GM19438 (cell line): ENCODE measurements around the gene PEX5.

Source experiments
- ATAC-seq: cut with Tn5 transposase; IDR thresholded peaks from one replicate; pipeline ENCODE4 v1.9.1; 2021; ENCODE audit warnings: low read depth; ENCODE audit not compliant: unreplicated experiment

PEX5 gene

DNA sequence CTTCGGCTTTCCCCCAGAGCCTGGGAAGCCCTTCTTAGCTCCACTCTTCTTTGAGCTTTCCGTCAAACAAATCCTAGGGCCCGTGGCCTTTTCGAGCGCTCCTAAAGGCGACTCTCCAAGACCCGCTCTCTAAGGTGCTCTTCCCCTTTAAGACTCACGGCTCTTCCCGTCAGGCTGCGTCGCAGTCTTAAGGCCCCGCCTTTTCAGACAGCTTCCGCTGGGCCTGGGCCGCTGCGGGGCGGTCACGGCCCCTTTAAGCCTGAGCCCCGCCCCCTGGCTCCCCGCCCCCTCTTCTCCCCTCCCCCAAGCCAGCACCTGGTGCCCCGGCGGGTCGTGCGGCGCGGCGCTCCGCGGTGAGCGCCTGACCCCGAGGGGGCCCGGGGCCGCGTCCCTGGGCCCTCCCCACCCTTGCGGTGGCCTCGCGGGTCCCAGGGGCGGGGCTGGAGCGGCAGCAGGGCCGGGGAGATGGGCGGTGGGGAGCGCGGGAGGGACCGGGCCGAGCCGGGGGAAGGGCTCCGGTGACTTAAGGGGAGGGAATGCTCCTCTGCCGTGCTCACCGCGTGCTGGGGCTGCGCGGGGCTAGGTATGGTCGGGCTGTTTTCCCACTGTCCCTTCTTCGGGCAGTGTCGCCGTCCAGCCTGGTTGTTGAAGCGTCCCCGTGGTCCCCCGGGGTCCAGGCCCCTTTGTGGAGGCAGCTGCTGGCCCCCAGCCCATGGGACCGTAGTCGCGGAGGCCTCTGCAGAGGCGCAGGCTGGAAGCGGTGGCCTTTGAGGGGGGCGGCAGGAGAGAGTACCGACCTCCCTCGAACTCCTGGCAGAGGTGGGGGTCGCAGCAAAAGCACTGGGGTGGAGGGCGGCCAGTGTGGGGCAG is at the start of gene PEX5:
Gene PEX5 (plus strand): TSS at position 289 of the 870 bp plus-strand sequence. CDS start 692 bp downstream, outside the sequence.
- ATAC-seq, result peak; percentile 91

DNA sequence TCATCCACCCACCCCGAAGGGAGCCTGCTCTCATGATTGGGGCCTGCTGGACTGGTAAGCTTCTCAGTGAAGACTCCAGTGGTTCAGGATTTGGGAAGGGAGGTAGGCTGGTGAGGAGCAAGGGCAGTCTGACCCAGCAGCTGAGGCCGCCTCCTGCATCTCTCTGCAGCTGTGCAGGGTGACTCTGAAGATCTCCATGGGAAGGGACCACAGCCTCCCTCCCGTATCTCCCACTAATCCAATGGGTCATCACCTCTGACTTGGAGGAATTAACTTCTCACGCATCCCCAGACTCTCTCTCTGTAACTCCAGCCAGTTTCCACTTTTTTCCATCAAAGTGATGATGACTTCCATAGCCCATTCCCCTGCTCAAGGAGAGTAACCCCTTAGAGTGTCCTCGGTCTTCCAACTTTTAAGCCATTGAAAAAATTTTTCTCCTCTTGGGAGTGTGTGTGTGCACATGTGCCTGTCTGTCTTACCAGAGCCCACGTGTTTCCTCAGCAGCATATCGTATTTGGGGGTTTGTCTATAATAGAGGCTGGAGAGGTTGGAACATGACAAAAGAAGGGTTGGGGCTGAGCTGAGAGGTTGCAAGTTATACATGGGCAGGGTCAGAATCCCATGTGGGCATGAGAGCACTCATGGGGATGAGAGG is 48.0 kb upstream of the PEX5 start:
- ATAC-seq, result no peak

GRCh38 chr12:7142056-7142644 is 47.3 kb upstream of the PEX5 start:
- no peak for ATAC-seq

DNA sequence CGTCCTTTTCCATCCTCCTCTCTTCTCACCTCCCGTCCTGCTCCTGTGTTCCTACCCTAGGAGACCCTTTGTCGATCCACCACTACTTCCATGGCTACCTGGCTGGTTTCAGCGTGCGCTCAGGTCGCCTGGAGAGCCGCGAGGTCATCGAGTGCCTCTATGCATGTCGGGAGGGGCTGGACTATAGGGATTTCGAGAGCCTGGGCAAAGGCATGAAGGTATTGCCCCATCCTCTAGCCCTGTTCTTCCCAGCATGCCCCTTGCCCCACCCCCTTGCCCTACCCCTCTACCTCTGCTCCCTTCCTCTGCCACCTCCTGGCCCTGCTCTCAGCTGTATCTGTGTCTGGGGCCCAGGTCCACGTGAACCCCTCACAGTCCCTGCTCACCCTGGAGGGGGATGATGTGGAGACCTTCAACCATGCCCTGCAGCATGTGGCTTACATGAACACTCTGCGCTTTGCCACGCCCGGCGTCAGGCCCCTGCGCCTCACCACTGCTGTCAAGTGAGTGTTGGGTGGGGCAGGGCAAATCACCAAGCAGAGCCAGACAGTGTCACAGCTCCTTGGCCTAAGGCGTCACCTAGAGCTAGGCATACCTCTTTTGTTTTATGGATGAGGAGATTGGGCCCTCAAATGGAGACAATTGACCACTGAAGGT is 46.5 kb upstream of the PEX5 start:
- no peak for ATAC-seq

- no peak for ATAC-seq
Measured at GRCh38 chr12:7143564-7143963, 45.9 kb upstream of the PEX5 start.

GRCh38 chr12:7144414-7145120 is 44.9 kb upstream of the PEX5 start:
- no peak for ATAC-seq

DNA sequence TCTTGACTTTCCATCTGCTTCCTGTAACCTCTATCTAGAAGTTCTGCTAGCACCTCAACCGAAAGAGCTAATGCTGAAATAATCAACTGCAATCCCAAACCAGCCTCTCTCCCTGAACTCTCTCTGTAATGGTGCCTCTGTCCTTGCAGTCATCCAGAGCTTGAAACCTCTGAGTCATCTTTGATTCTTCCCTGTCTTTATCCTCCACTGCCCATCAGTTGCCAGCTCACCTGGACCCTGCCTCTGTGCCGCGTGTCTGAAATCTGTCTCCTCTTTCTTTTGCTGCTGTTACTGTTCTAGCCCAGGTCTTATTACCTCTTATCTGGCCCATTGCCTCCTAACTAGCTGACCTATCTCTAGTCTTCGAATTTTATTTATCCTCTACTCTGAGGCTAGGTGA is 43.8 kb upstream of the PEX5 start:
- no peak for ATAC-seq

GRCh38 chr12:7146228-7146627 is 43.3 kb upstream of the PEX5 start:
- no peak for ATAC-seq

DNA sequence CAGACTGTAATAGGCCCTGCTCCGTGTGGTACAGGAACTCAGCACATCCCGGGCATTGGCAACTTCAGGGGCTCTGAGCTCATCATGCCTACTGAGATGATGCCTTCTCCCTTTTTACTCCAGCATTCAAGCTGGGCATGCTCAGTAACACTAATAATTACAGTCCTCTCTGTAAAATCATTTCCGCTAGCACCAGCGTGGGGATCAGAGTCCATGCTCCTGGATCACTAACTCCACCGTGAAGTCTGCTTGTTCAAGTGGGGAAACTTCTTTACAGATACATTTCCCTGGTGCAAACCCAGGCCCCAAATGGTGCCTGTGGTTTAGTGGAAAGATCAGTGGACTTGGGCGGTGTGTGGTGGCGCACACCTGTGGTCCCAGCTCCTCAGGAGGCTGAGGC is 42.6 kb upstream of the PEX5 start:
- ATAC-seq, result no peak

GRCh38 chr12:7150356-7150755 is 39.1 kb upstream of the PEX5 start:
- no peak for ATAC-seq

GRCh38 chr12:7150841-7151240 is 38.6 kb upstream of the PEX5 start:
- ATAC-seq, result no peak

- no peak for ATAC-seq
Measured at GRCh38 chr12:7151532-7151931, 38.0 kb upstream of the PEX5 start.

DNA sequence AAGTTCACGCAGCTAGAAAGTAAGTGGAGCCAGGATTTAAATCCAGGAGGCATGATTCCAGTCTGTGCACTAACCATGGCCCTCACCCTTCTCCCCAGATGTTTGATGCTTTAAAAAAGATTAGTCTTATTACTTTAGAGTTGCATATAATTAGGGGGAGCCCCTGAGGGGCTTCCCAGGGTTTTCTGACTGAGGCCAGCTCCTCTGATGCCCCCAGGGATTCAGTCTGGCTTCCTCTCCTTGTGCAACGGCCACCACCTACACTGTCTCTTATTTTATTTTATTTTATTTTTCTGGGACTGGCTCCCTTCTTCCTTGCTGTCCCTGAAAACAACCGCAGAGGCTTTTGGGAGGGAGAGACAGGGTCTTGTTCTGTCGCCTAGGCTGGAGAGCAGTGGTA is 36.7 kb upstream of the PEX5 start:
- no peak for ATAC-seq

- no peak for ATAC-seq
Measured at GRCh38 chr12:7154042-7154441, 35.4 kb upstream of the PEX5 start.

- ATAC-seq, result no peak
Measured at GRCh38 chr12:7154901-7155470, 34.5 kb upstream of the PEX5 start.

DNA sequence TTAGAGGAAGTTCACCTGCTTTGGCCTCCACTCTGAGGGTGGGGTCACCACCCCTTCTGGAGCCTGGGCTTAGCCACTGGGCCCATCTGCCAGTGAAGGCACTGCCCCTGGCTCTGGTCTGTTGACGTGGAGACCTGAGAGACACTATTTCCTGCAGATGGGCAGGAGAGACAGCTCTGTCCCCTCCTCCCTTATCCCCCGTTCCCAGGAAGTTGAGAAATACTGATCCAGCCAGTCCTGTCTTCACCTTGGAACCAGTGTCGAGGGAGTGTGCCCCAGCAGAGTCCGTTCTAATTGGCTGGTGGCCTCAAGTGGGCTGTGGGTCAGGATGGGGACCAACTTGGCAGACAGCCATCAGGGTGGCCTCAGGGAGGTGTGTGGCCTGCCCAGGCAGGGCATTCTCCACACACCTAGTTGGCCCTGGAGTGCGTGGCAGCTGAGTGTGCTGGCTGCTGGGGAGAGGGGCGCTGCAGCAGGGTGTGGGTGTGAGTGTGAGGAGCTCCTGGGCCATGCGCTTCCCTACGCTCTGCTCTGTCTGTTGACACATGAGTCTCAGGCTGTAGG is 33.9 kb upstream of the PEX5 start:
- no peak for ATAC-seq

DNA sequence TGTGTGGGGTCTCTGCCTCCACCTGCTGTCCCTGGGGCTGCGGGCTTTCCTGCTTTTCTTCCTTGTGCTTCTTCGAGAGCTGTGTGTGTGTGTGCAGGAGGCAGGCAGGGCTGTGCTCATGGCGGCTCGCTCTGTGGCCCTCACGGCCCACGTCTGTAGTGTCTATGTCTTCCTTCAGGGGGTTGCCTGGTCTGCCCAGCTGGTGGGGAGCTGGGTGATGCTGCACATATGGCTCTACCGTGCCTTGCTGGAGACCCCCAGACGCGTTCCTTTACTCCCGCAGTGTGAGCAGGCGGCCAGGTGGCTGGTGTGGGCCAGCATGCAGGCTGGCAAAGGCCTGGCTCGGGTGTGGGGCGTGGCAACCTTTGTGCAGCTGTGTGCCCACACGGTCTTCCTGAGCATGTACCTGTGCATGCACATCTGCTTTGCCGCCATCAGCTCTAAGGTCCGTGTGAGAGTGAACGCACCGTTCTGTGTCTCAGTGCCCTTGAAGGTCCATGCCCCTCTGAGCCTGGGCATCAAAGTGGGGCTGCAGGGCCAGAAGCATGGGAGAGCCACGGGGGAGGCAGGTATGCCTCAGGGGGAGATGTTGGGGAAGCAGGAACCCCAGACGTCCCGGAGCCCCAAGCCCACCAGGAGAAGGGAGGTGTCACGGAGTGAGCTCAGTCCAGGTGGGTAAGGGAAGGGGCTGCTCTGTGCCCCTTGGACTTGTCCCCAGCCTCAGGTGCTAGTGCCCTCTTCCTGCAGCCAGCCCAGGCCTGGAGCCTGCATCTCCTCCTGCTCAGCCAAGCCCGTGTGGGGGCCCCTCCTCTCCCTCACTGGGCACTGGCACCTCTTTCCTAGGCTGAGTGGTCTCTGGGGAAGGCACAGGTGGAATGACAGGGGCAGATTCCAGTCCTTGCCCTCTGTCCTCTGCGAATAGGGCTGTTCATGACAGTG is 33.0 kb upstream of the PEX5 start:
- ATAC-seq, result no peak

GRCh38 chr12:7157391-7157790 is 32.1 kb upstream of the PEX5 start:
- no peak for ATAC-seq
